Parathyroid adenoma (tissue), 2 donors: Measurements from ENCODE around the gene HBEGF.

Source experiments
- H2AFZ ChIP-seq: fragments of 300-600 bp; sonication (generic); one replicate; pipeline ENCODE4 v1.7.0; 2017; ENCODE audit warnings: antibody characterized with exemption, mild to moderate bottlenecking
- H3K27ac ChIP-seq: fragments of 300-600 bp; sonication (generic); one replicate; pipeline ENCODE4 v1.7.0; 2017
- H3K27me3 ChIP-seq: fragments of 300-600 bp; sonication (generic); one replicate; pipeline ENCODE4 v1.7.0; 2017; ENCODE audit warnings: low read length; ENCODE audit not compliant: control insufficient read depth, insufficient read depth
- H3K36me3 ChIP-seq: fragments of 300-600 bp; sonication (generic); one replicate; pipeline ENCODE4 v1.7.0; 2017; ENCODE audit warnings: low read length; ENCODE audit not compliant: control insufficient read depth, insufficient read depth
- H3K4me1 ChIP-seq: fragments of 300-600 bp; sonication (generic); one replicate; pipeline ENCODE4 v1.7.0; 2017; ENCODE audit warnings: control low read depth
- H3K4me2 ChIP-seq: fragments of 300-600 bp; sonication (generic); one replicate; pipeline ENCODE4 v1.7.0; 2017; ENCODE audit warnings: low read length
- H3K4me3 ChIP-seq: fragments of 300-600 bp; sonication (generic); one replicate; pipeline ENCODE4 v1.7.0; 2017; ENCODE audit warnings: low read depth, low read length
- H3K79me2 ChIP-seq: fragments of 300-600 bp; sonication (generic); one replicate; pipeline ENCODE4 v1.7.0; 2017; ENCODE audit warnings: control low read depth
- H3K9ac ChIP-seq: fragments of 300-600 bp; sonication (generic); one replicate; pipeline ENCODE4 v1.7.0; 2017; ENCODE audit warnings: mild to moderate bottlenecking
- H3K9me3 ChIP-seq: fragments of 300-600 bp; sonication (generic); one replicate; pipeline ENCODE4 v1.7.0; 2017; ENCODE audit warnings: low read length; ENCODE audit not compliant: control insufficient read depth
- TF ChIP-seq, protein P1 (sequence below): fragments of 300-600 bp; sonication (generic); IDR thresholded peaks from one replicate; pipeline ENCODE4 v1.7.0; 2017; ENCODE audit warnings: antibody characterized with exemption, mild to moderate bottlenecking
- donor health status: primary hyperparathyroidism.

HBEGF gene

DNA sequence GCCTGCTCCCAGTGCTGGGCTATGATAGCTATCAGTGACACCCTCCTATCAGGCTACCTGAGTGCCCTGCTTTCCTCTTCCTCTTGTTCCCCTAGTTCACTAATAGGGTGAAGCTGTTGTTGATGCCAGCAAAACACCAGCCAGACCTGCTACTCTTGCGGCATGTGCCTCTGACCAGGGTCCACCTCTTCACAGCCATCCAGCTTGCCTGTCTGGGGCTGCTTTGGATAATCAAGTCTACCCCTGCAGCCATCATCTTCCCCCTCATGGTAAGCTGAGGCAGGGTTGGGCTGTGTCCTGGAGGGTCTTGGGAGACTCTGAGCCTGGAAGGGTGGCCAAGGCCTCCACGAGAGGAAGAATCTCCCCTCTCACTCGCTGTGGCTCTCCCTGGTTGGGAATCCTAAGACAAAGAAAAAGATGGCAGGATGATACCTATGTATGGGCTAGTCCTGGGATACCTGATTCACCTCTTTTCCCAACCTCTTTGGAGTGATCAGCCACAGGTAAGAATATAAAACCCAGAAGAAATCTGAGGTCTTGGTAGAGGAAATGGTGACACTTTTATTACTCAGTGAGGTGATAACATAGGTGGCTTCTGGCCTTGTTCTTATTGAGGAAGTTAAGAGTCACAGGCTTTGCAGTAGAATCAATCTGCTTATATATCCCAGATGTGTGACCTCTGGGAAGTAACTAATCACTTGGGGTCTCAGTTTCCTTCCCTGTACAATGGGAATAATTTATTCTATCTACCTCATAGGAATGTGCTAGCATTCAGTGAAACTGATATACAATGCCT lies 25.2 kb upstream of the HBEGF start:
- H3K4me3 ChIP-seq, result no peak overlapping the region
- no peak overlapping the region for H3K4me2 ChIP-seq
- no peak overlapping the region for H3K27ac ChIP-seq
- H3K79me2 ChIP-seq, result no peaks in the 10 kb centered on the region
- peaks cover 12% of the 10 kb centered on the region for H3K4me1 ChIP-seq
- H3K9ac ChIP-seq, result no peak overlapping the region
- H2AFZ ChIP-seq, result no peak overlapping the region
- no peaks in the 10 kb centered on the region for H3K27me3 ChIP-seq
- H3K36me3 ChIP-seq, result no peaks in the 10 kb centered on the region
- no peaks in the 10 kb centered on the region for H3K9me3 ChIP-seq
- TF ChIP-seq, protein P1, sequence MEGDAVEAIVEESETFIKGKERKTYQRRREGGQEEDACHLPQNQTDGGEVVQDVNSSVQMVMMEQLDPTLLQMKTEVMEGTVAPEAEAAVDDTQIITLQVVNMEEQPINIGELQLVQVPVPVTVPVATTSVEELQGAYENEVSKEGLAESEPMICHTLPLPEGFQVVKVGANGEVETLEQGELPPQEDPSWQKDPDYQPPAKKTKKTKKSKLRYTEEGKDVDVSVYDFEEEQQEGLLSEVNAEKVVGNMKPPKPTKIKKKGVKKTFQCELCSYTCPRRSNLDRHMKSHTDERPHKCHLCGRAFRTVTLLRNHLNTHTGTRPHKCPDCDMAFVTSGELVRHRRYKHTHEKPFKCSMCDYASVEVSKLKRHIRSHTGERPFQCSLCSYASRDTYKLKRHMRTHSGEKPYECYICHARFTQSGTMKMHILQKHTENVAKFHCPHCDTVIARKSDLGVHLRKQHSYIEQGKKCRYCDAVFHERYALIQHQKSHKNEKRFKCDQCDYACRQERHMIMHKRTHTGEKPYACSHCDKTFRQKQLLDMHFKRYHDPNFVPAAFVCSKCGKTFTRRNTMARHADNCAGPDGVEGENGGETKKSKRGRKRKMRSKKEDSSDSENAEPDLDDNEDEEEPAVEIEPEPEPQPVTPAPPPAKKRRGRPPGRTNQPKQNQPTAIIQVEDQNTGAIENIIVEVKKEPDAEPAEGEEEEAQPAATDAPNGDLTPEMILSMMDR, result no peak

DNA sequence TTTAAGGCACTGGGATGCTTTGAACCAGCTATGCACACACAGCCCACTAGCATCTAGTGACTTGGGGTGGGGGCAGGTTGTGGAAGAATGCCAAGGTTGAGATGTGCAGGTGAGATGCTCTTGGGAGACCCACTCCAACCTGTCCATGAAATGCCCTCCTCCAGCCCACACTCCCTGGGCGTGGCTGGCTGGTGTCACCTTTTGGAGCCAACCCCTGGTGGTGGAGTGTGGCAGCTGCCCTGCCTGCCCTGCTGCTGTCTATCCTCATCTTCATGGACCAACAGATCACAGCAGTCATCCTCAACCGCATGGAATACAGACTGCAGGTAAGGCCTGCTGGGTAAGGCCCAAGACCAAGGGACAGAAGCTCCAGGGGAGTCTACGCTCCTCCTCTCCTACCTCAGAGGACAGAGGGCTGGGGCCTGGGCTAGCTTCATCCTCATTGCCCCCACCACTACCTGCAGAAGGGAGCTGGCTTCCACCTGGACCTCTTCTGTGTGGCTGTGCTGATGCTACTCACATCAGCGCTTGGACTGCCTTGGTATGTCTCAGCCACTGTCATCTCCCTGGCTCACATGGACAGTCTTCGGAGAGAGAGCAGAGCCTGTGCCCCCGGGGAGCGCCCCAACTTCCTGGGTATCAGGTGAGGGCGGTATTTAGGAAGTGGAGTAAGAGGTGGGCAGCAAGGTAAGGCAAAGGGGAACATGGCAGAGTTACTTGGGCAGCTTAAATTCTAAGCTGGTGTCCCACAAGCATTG lies 21.0 kb upstream of the HBEGF start:
- H2AFZ ChIP-seq, result no peak overlapping the region
- no peak overlapping the region for H3K9ac ChIP-seq
- H3K4me3 ChIP-seq, result no peak overlapping the region
- no peaks in the 10 kb centered on the region for H3K27me3 ChIP-seq
- H3K27ac ChIP-seq, result no peak overlapping the region
- H3K4me2 ChIP-seq, result no peak overlapping the region
- no peaks in the 10 kb centered on the region for H3K9me3 ChIP-seq
- no peaks in the 10 kb centered on the region for H3K79me2 ChIP-seq
- TF ChIP-seq, protein P1, result no peak
- H3K36me3 ChIP-seq, result no peaks in the 10 kb centered on the region
- H3K4me1 ChIP-seq, result peaks cover 4% of the 10 kb centered on the region

- no peak overlapping the region for H3K4me3 ChIP-seq
- no peak overlapping the region for H3K9ac ChIP-seq
- no peaks in the 10 kb centered on the region for H3K4me1 ChIP-seq
- H3K36me3 ChIP-seq, result no peaks in the 10 kb centered on the region
- no peak overlapping the region for H3K4me2 ChIP-seq
- no peaks in the 10 kb centered on the region for H3K79me2 ChIP-seq
- H3K27ac ChIP-seq, result no peak overlapping the region
- TF ChIP-seq, protein P1, result no peak
- H2AFZ ChIP-seq, result no peak overlapping the region
- no peaks in the 10 kb centered on the region for H3K9me3 ChIP-seq
- H3K27me3 ChIP-seq, result no peaks in the 10 kb centered on the region
Observed at GRCh38 chr5:140366589-140367255, 20.3 kb upstream of the HBEGF start.

DNA sequence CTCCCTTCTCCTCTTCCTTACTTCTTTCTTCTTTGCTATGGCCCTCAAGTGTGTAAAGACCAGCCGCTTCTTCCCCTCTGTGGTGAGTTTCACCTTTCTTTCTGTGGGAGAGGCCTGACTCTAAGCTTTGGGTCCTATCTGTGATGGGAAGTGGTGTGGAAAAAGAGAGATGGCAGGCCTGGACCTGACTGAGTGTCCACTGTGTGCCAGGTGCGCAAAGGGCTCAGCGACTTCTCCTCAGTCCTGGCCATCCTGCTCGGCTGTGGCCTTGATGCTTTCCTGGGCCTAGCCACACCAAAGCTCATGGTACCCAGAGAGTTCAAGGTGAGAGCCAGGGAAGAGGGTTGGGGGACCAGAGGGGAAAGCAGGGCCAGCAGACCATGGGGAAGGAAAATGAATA lies 19.5 kb upstream of the HBEGF start:
- H3K36me3 ChIP-seq, result no peaks in the 10 kb centered on the region
- H3K4me1 ChIP-seq, result no peaks in the 10 kb centered on the region
- no peaks in the 10 kb centered on the region for H3K27me3 ChIP-seq
- H3K4me3 ChIP-seq, result no peak overlapping the region
- no peak overlapping the region for H3K4me2 ChIP-seq
- H3K9me3 ChIP-seq, result no peaks in the 10 kb centered on the region
- TF ChIP-seq, protein P1, result no peak
- no peak overlapping the region for H3K27ac ChIP-seq
- no peak overlapping the region for H2AFZ ChIP-seq
- H3K79me2 ChIP-seq, result no peaks in the 10 kb centered on the region
- no peak overlapping the region for H3K9ac ChIP-seq
